ENCODE results near the gene PLB1.

DNA sequence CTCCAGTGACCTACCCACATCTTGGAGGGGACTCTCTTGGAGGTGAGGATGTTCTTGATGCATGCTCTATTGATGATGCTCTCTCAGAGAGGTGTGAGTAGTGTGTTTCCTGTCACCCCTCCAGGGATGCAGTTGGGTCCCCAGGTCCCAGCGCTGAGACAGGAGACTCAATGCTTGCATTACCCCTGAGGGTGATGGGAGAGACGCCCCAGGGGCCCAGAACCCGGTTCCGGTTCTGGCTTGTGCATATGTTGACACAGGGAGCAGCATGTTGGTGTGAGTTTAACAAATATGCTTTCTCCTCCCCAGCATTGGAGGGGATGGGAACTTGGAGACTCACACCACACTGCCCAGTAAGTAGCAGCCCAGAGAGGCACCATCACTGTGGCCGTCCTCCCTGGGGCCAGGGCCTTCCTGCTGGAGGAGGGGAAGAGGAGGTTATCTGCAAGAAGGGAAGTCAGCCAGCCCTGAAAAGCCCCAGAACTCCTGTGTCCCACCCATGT, 124.5 kb downstream of the PLB1 start:
- no peak for TF ChIP-seq GABPA (IDR thresholded peaks at IDR 0.05; ENCODE audit: low read depth)
- no peak for TF ChIP-seq CTCF (IDR thresholded peaks at IDR 0.05; ENCODE audit: insufficient read depth, low read length)
- TF ChIP-seq POLR2AphosphoS5 (IDR thresholded peaks at IDR 0.05; ENCODE audit: low read depth): no peak
- TF ChIP-seq SPI1 (IDR thresholded peaks at IDR 0.05; ENCODE audit: borderline replicate concordance, low read depth): no peak
